Astrocyte (in vitro differentiated cells and primary cell): ENCODE measurements around the gene IQSEC3. TPM values are rescaled to one million over a fixed set of nuclear protein-coding genes. Genes with fewer than 3 reads are reported as not detected.
A peak's percentile ranks its signal among the peaks of the same experiment; 100 is the strongest.

Experiments used
- DNase-seq: peaks from one replicate; pipeline ENCODE4 v3.0.0-alpha.2; 2010; ENCODE audit warnings: low read depth
- FAIRE-seq: peaks from 2 replicates; lab custom pipeline; 2011; peaks lifted over from hg19 to GRCh38; lab: Jason Lieb, UNC
- H2AFZ ChIP-seq: 2 replicates; pipeline ENCODE4 v1.6.0; 2012; ENCODE audit warnings: low read depth, low read length, inconsistent platforms
- H3K27ac ChIP-seq: 2 replicates; pipeline ENCODE4 v1.5.1; 2011; ENCODE audit warnings: low read depth, low read length, inconsistent platforms
- H3K27me3 ChIP-seq: 2 replicates; pipeline ENCODE4 v1.6.0; 2011; ENCODE audit warnings: low read length, inconsistent platforms; ENCODE audit not compliant: insufficient read depth
- H3K36me3 ChIP-seq: 2 replicates; pipeline ENCODE4 v1.5.1; 2011; ENCODE audit warnings: low read length, inconsistent platforms; ENCODE audit not compliant: insufficient read depth
- H3K4me1 ChIP-seq: 2 replicates; pipeline ENCODE4 v1.5.1; 2011; ENCODE audit warnings: low read length, inconsistent platforms; ENCODE audit not compliant: insufficient read depth
- H3K4me2 ChIP-seq: 2 replicates; pipeline ENCODE4 v1.6.0; 2012; ENCODE audit warnings: low read length, inconsistent platforms
- H3K4me3 ChIP-seq: 2 replicates; pipeline ENCODE4 v1.5.1; 2011; ENCODE audit warnings: low read depth, mild to moderate bottlenecking, low read length, inconsistent platforms; ENCODE audit not compliant: insufficient read depth
- H3K79me2 ChIP-seq: 2 replicates; pipeline ENCODE4 v1.6.0; 2012; ENCODE audit warnings: mild to moderate bottlenecking, low read length, inconsistent platforms; ENCODE audit not compliant: insufficient read depth
- H3K9ac ChIP-seq: 2 replicates; pipeline ENCODE4 v1.6.0; 2012; ENCODE audit warnings: mild to moderate bottlenecking, low read length, inconsistent platforms
- H3K9me3 ChIP-seq: 2 replicates; pipeline ENCODE4 v1.5.1; 2012; ENCODE audit warnings: low read depth, mild to moderate bottlenecking, low read length, inconsistent platforms; ENCODE audit not compliant: insufficient read depth
- H4K20me1 ChIP-seq: 2 replicates; pipeline ENCODE4 v1.6.0; 2012; ENCODE audit warnings: low read length, inconsistent platforms; ENCODE audit not compliant: insufficient read depth
- H3K27ac Mint-ChIP-seq: one replicate; pipeline ENCODE4 v1.8.0; 2021; ENCODE audit warnings: mild to moderate bottlenecking, mixed read lengths; ENCODE audit not compliant: unreplicated experiment
- H3K27me3 Mint-ChIP-seq: one replicate; pipeline ENCODE4 v1.8.0; 2021; ENCODE audit warnings: low read depth, mixed read lengths; ENCODE audit not compliant: unreplicated experiment
- H3K36me3 Mint-ChIP-seq: one replicate; pipeline ENCODE4 v1.8.0; 2021; ENCODE audit warnings: low read depth, mixed read lengths; ENCODE audit not compliant: unreplicated experiment
- H3K4me1 Mint-ChIP-seq: one replicate; pipeline ENCODE4 v1.8.0; 2021; ENCODE audit warnings: low read depth, mixed read lengths; ENCODE audit not compliant: unreplicated experiment
- H3K4me3 Mint-ChIP-seq: one replicate; pipeline ENCODE4 v1.8.0; 2021; ENCODE audit warnings: mild to moderate bottlenecking, moderate library complexity, mixed read lengths; ENCODE audit not compliant: unreplicated experiment
- H3K9me3 Mint-ChIP-seq: one replicate; pipeline ENCODE4 v1.8.0; 2021; ENCODE audit warnings: mild to moderate bottlenecking, mixed read lengths; ENCODE audit not compliant: unreplicated experiment
- EZH2 ChIP-seq: IDR thresholded peaks from 2 replicates; pipeline ENCODE4 v1.6.1; 2012; ENCODE audit warnings: mild to moderate bottlenecking, low read length, inconsistent platforms; ENCODE audit not compliant: insufficient read depth
- total RNA-seq: library from RNA; stranded (reverse); gene quantifications from 2 replicates; pipeline ENCODE4 v1.2.1, GENCODE V29; 2021
- TF ChIP-seq, protein P1 (sequence below): IDR thresholded peaks from 2 replicates; pipeline ENCODE4 v1.5.1; 2011; ENCODE audit warnings: low read depth, mild to moderate bottlenecking, inconsistent platforms, low read length, moderate library complexity; ENCODE audit not compliant: insufficient read depth

Gene IQSEC3
- total RNA-seq, 1 donor from 2014 or later: 0.34 TPM

DNA sequence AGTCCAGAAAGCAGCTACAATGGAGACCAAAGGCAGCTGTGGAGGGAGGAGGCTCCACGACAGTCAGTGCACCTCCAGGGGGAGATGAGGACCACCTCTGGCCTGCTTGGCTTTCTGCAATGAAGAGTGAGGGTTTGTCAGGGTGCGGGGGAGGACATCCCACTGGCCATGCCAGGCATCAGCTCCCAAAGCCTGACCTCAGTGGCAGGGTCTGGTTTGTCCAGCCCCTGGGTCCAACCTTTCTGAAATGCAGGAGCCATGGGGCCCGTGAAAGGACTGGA lies 112.2 kb downstream of the IQSEC3 start:
- no peak for DNase-seq
- no peak overlapping the region for H3K27ac ChIP-seq
- no peaks in the 10 kb centered on the region for H3K79me2 ChIP-seq
- Mint-ChIP-seq H3K4me3 (no peak overlapping the region), H3K9me3 (peaks cover 3% of the 10 kb centered on the region), H3K27ac (no peak overlapping the region), H3K4me1 (peaks cover 58% of the 10 kb centered on the region), H3K27me3 (no peaks in the 10 kb centered on the region), H3K36me3 (no peaks in the 10 kb centered on the region)
- H3K4me2 ChIP-seq: no peak overlapping the region
- no peak overlapping the region for H2AFZ ChIP-seq
- H3K36me3 ChIP-seq: no peaks in the 10 kb centered on the region
- no peaks in the 10 kb centered on the region for H3K9me3 ChIP-seq
- H3K27me3 ChIP-seq: no peaks in the 10 kb centered on the region
- H4K20me1 ChIP-seq: no peaks in the 10 kb centered on the region
- H3K9ac ChIP-seq: no peak overlapping the region
- TF ChIP-seq, protein P1, sequence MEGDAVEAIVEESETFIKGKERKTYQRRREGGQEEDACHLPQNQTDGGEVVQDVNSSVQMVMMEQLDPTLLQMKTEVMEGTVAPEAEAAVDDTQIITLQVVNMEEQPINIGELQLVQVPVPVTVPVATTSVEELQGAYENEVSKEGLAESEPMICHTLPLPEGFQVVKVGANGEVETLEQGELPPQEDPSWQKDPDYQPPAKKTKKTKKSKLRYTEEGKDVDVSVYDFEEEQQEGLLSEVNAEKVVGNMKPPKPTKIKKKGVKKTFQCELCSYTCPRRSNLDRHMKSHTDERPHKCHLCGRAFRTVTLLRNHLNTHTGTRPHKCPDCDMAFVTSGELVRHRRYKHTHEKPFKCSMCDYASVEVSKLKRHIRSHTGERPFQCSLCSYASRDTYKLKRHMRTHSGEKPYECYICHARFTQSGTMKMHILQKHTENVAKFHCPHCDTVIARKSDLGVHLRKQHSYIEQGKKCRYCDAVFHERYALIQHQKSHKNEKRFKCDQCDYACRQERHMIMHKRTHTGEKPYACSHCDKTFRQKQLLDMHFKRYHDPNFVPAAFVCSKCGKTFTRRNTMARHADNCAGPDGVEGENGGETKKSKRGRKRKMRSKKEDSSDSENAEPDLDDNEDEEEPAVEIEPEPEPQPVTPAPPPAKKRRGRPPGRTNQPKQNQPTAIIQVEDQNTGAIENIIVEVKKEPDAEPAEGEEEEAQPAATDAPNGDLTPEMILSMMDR: no peak
- TF ChIP-seq EZH2: no peak
- peaks cover 43% of the 10 kb centered on the region for H3K4me1 ChIP-seq
- H3K4me3 ChIP-seq: no peak overlapping the region
- no peak for FAIRE-seq

DNA sequence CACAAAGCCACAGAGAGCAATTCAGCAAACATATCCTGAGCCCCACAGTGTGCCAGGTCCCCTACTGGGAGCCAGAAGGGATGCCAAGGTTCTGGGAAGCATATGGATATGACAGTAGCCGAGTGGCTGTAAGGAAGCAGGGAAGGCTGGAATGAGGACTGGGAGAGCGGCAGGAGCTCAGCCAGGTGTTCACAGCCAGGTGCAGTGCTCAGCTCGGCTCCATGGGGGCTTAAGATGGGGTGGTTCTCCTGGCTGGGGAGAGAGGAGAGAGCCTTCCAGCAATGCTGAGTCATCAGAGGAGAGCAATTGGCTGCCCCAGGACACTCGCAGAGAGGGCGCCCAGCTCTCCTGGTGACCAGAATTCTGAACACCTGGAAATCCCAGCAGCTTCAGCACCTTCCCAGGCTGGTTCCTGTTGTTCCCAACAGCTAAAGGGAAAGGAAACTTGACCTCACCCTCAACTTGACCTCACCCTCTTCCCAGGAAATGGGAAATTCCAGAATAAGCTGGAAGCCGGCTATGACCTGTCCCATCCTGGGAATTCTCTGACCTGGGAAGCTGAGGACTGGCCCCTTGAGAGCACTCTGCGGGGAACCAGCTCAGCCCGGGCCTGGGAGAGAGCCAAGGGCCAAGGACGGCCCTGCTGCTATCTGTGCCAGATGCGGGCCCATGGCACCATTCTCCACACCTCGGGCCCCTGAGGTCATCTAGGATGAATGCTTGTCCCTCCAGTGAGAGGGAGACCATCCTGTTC lies 112.7 kb downstream of the IQSEC3 start:
- peaks cover 43% of the 10 kb centered on the region for H3K4me1 ChIP-seq
- no peaks in the 10 kb centered on the region for H3K36me3 ChIP-seq
- Mint-ChIP-seq H3K9me3 (peaks cover 3% of the 10 kb centered on the region), H3K27ac (no peak overlapping the region), H3K27me3 (no peaks in the 10 kb centered on the region), H3K36me3 (no peaks in the 10 kb centered on the region), H3K4me1 (peaks cover 58% of the 10 kb centered on the region), H3K4me3 (no peak overlapping the region)
- no peaks in the 10 kb centered on the region for H3K9me3 ChIP-seq
- H3K4me3 ChIP-seq: no peak overlapping the region
- no peaks in the 10 kb centered on the region for H3K79me2 ChIP-seq
- TF ChIP-seq, protein P1: no peak
- TF ChIP-seq EZH2: no peak
- no peak for DNase-seq
- H2AFZ ChIP-seq: no peak overlapping the region
- no peaks in the 10 kb centered on the region for H4K20me1 ChIP-seq
- FAIRE-seq: no peak
- no peak overlapping the region for H3K4me2 ChIP-seq
- H3K27ac ChIP-seq: no peak overlapping the region
- no peaks in the 10 kb centered on the region for H3K27me3 ChIP-seq
- H3K9ac ChIP-seq: no peak overlapping the region

DNA sequence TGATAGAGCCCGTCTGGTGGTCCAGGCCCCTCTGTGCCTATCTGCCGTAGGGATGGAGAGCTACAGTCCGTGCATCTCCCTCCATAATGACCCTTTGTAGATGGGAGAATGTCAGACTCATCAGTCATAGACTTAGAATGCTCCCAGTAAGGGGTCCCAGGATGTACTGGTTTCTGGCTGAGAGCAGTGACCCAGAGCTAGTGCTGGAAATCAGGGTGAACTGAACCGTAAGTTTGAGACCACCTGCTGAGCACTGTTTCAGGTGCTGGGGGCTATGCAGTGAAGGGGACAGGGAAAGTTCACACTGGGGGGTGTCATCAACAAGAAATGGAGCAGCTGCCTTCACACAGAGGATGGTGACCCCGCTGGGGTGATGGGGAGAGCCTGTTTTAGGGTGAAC lies 113.3 kb downstream of the IQSEC3 start:
- H3K4me1 Mint-ChIP-seq: peaks cover 58% of the 10 kb centered on the region

More for the DNA sequence above, 113.3 kb downstream of the IQSEC3 start:
- no peaks in the 10 kb centered on the region for H3K27me3 Mint-ChIP-seq
- Histone ChIP-seq H3K9me3 (no peaks in the 10 kb centered on the region), H3K36me3 (no peaks in the 10 kb centered on the region), H3K27ac (no peak overlapping the region), H3K4me3 (no peak overlapping the region), H3K4me2 (no peak overlapping the region), H3K27me3 (no peaks in the 10 kb centered on the region), H3K79me2 (no peaks in the 10 kb centered on the region), H3K4me1 (peaks cover 43% of the 10 kb centered on the region), H3K9ac (no peak overlapping the region), H2AFZ (no peak overlapping the region), H4K20me1 (no peaks in the 10 kb centered on the region)
- H3K4me3 Mint-ChIP-seq: peak overlapping the region; percentile 23
- no peaks in the 10 kb centered on the region for H3K36me3 Mint-ChIP-seq
- DNase-seq (no peak), FAIRE-seq (no peak)
- peaks cover 3% of the 10 kb centered on the region for H3K9me3 Mint-ChIP-seq
- H3K27ac Mint-ChIP-seq: no peak overlapping the region
- no peak for TF ChIP-seq EZH2
- TF ChIP-seq, protein P1: no peak
